ENCODE measurements around the gene NFIX.

DNA sequence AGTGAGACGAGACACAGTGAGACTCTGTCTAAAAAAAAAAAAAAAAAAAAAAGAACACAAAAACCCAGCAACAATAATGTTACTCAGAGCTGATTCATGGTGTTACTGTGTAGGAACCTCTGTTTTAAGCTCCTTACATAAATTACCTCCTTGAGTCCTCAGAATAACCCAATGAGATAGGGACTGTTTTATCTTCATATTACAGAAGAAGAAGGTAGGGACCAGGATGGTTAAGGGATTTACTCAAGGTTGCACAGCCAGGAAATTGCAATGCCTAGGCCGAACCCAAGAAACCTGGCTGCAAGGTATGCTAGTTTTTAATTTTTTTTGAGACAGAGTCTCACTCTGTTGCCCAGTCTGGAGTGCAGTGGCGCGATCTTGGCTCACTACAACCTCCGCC, 27.4 kb upstream of the NFIX start:
- no peak for TF ChIP-seq EZH2 (IDR thresholded peaks at IDR 0.05; ENCODE audit: low read length, missing control alignments)
- TF ChIP-seq, protein P1, sequence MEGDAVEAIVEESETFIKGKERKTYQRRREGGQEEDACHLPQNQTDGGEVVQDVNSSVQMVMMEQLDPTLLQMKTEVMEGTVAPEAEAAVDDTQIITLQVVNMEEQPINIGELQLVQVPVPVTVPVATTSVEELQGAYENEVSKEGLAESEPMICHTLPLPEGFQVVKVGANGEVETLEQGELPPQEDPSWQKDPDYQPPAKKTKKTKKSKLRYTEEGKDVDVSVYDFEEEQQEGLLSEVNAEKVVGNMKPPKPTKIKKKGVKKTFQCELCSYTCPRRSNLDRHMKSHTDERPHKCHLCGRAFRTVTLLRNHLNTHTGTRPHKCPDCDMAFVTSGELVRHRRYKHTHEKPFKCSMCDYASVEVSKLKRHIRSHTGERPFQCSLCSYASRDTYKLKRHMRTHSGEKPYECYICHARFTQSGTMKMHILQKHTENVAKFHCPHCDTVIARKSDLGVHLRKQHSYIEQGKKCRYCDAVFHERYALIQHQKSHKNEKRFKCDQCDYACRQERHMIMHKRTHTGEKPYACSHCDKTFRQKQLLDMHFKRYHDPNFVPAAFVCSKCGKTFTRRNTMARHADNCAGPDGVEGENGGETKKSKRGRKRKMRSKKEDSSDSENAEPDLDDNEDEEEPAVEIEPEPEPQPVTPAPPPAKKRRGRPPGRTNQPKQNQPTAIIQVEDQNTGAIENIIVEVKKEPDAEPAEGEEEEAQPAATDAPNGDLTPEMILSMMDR (conservative IDR thresholded peaks at IDR 0.05 in 1 of 2, IDR thresholded peaks at IDR 0.05 in 1 of 2; ENCODE audit: low read depth in 1 of 2, low read length in 2 of 2): no peak
